Measurements from ENCODE around the gene VARS1. TPM values are rescaled to one million over a fixed set of nuclear protein-coding genes. Genes with fewer than 3 reads are reported as not detected.

Gene VARS1
- total RNA-seq, 2 experiments from 2014 or later: 84.1 to 88.4 TPM

- POLR2A ChIA-PET: interaction anchor here (4.5 kb wide), 1 partner anchor 10 kb away, joined by 27 read pairs; the partner anchor contains the start of gene MSH5
- no peaks in the 10 kb centered on the region for H3K27me3 Mint-ChIP-seq
Measured at GRCh38 chr6:31749301-31750036, 46.1 kb downstream of the VARS1 start.

More at GRCh38 chr6:31749301-31750036, 46.1 kb downstream of the VARS1 start:
- H3K4me3 Mint-ChIP-seq: no peak overlapping the region
- peaks cover 5% of the 10 kb centered on the region for H3K4me1 Mint-ChIP-seq
- peaks cover 32% of the 10 kb centered on the region for H3K36me3 Mint-ChIP-seq (ENCODE audit: low read depth)
- no peak overlapping the region for H3K27ac Mint-ChIP-seq
- CTCF ChIA-PET: interaction anchor here (0.9 kb wide), 2 partner anchors 9 to 20 kb away, joined by 3 to 4 read pairs; partner anchors contain the start of gene MSH5
- no peak for DNase-seq
- no peaks in the 10 kb centered on the region for H3K9me3 Mint-ChIP-seq

Other genes starting within 250 kb of the VARS1 start
- gene ATP6V1G2, start 249.1 kb downstream of the VARS1 start, total RNA-seq: 1 to 10 TPM; 2.7 to 3.8 TPM
- gene NFKBIL1, start 248.1 kb downstream of the VARS1 start, total RNA-seq: 10 to 100 TPM; 22.8 to 23.6 TPM
- 10 to 100 TPM; 37.2 to 38.4 TPM for gene LTA, start 223.5 kb downstream of the VARS1 start, total RNA-seq
- 100 to 1,000 TPM; 124 to 130 TPM for gene TNF, start 220.2 kb downstream of the VARS1 start, total RNA-seq
- 1,000 to 10,000 TPM; 1,185 to 1,194 TPM for gene LTB, start 213.3 kb downstream of the VARS1 start, total RNA-seq
- 10 to 100 TPM; 69.8 to 74.5 TPM for gene LST1, start 209.5 kb downstream of the VARS1 start, total RNA-seq
- 10 to 100 TPM; 76.4 to 78.3 TPM for gene NCR3, start 202.7 kb downstream of the VARS1 start, total RNA-seq
- 10 to 100 TPM; 11.3 to 11.7 TPM for gene AIF1, start 180.5 kb downstream of the VARS1 start, total RNA-seq
- gene PRRC2A, start 175.0 kb downstream of the VARS1 start, total RNA-seq: 100 to 1,000 TPM; 215 to 222 TPM
- 100 to 1,000 TPM; 275 to 282 TPM for gene BAG6, start 143.1 kb downstream of the VARS1 start, total RNA-seq
- 1 to 10 TPM; 2.9 to 3.6 TPM for gene APOM, start 139.9 kb downstream of the VARS1 start, total RNA-seq
- 10 to 100 TPM; 26.4 to 26.7 TPM for gene C6orf47, start 135.0 kb downstream of the VARS1 start, total RNA-seq
- gene GPANK1, start 130.8 kb downstream of the VARS1 start, total RNA-seq: 10 to 100 TPM; 33.6 to 35.2 TPM
- 100 to 1,000 TPM; 199 to 212 TPM for gene CSNK2B, start 129.7 kb downstream of the VARS1 start, total RNA-seq
- gene LY6G5B, start 125.8 kb downstream of the VARS1 start, total RNA-seq: 10 to 100 TPM; 16.7 to 17.2 TPM
- 1 to 10 TPM; 2.3 to 2.6 TPM for gene LY6G5C, start 114.7 kb downstream of the VARS1 start, total RNA-seq
- gene ABHD16A, start 92.4 kb downstream of the VARS1 start, total RNA-seq: 10 to 100 TPM; 53.1 to 55.0 TPM
- gene LY6G6F, start 88.9 kb downstream of the VARS1 start, total RNA-seq: not detected
- not detected for gene LY6G6D, start 80.4 kb downstream of the VARS1 start, total RNA-seq
- not detected for gene LY6G6C, start 74.0 kb downstream of the VARS1 start, total RNA-seq
- gene MPIG6B, start 72.4 kb downstream of the VARS1 start, total RNA-seq: not detected
- gene DDAH2, start 66.5 kb downstream of the VARS1 start, total RNA-seq: 10 to 100 TPM; 22.1 to 23.9 TPM
- 100 to 1,000 TPM; 640 to 644 TPM for gene CLIC1, start 59.2 kb downstream of the VARS1 start, total RNA-seq
- gene MSH5, start 55.7 kb downstream of the VARS1 start, total RNA-seq: 10 to 100 TPM; 60.1 to 63.2 TPM
- gene SAPCD1, start 33.1 kb downstream of the VARS1 start, total RNA-seq: 10 to 100 TPM; 10.7 to 14.6 TPM
- gene VWA7, start 18.4 kb downstream of the VARS1 start, total RNA-seq: 10 to 100 TPM; 11.0 to 12.2 TPM
- 100 to 1,000 TPM; 100 to 108 TPM for gene LSM2, start 11.2 kb upstream of the VARS1 start, total RNA-seq
- gene HSPA1L, start 19.5 kb upstream of the VARS1 start, total RNA-seq: 1 to 10 TPM; 2.8 to 3.0 TPM
- 100 to 1,000 TPM; 147 to 151 TPM for gene HSPA1A, start 19.8 kb upstream of the VARS1 start, total RNA-seq
- 10 to 100 TPM; 60.6 to 62.6 TPM for gene HSPA1B, start 32.0 kb upstream of the VARS1 start, total RNA-seq
- gene NEU1, start 67.1 kb upstream of the VARS1 start, total RNA-seq: 10 to 100 TPM; 29.2 to 29.6 TPM
- gene SLC44A4, start 83.2 kb upstream of the VARS1 start, total RNA-seq: under 1 TPM in 1 of 2 experiments, not detected in 1; 0.38 TPM
- 10 to 100 TPM; 57.0 to 58.4 TPM for gene EHMT2, start 101.9 kb upstream of the VARS1 start, total RNA-seq
- gene ZBTB12, start 106.3 kb upstream of the VARS1 start, total RNA-seq: 1 to 10 TPM in 1 of 2 experiments, under 1 TPM in 1; 0.98 to 1.1 TPM
- 1 to 10 TPM in 1 of 2 experiments, under 1 TPM in 1; 0.45 to 1.0 TPM for gene C2, start 132.0 kb upstream of the VARS1 start, total RNA-seq
- gene CFB, start 150.3 kb upstream of the VARS1 start, total RNA-seq: under 1 TPM; 0.58 to 0.60 TPM
- 10 to 100 TPM; 69.6 to 70.6 TPM for gene NELFE, start 163.2 kb upstream of the VARS1 start, total RNA-seq
- 10 to 100 TPM; 69.4 to 74.2 TPM for gene SKIC2, start 163.4 kb upstream of the VARS1 start, total RNA-seq
- 10 to 100 TPM; 16.7 to 17.5 TPM for gene DXO, start 176.4 kb upstream of the VARS1 start, total RNA-seq
- gene C4A, start 186.3 kb upstream of the VARS1 start, total RNA-seq: 1 to 10 TPM; 3.3 to 5.7 TPM
- gene C4B, start 219.0 kb upstream of the VARS1 start, total RNA-seq: 1 to 10 TPM; 3.4 to 5.0 TPM
- under 1 TPM in 1 of 2 experiments, not detected in 1; 0.23 TPM for gene CYP21A2, start 242.7 kb upstream of the VARS1 start, total RNA-seq